Measurements from ENCODE around the gene JDP2. TPM values are rescaled to one million over a fixed set of nuclear protein-coding genes. Genes with fewer than 3 reads are reported as not detected.

Gene JDP2
- total RNA-seq, 1 experiment from 2014 or later, result 22.8 TPM

GRCh38 chr14:75510547-75510946, 82.7 kb downstream of the JDP2 start:
- H2BK5ac ChIP-seq (ENCODE audit: insufficient read length, low read length), result no peak overlapping the region
- H3K18ac ChIP-seq (ENCODE audit: insufficient read length, low read depth, low read length), result no peak overlapping the region
- Mint-ChIP-seq H3K36me3 (ENCODE audit: insufficient read depth in 1 of 3, low read depth in 3 of 3) (peaks cover 0 to 2% (median 0%) of the 10 kb centered on the region in 3 experiments; a peak in 1 of 7 replicates), H3K4me3 (no peak overlapping the region), H3K27ac (no peak overlapping the region), H3K27me3 (ENCODE audit: low read depth) (no peaks in the 10 kb centered on the region), H3K9me3 (peaks cover 3 to 5% of the 10 kb centered on the region in 2 experiments; a peak in 4 of 5 replicates), H3K4me1 (peaks cover 4 to 9% of the 10 kb centered on the region in 2 experiments)
- no peak overlapping the region for H4K91ac ChIP-seq (ENCODE audit: insufficient read length, low read depth, low read length)
- no peak overlapping the region for H3K56ac ChIP-seq (ENCODE audit: insufficient read length, low read depth, low read length)
- no peak overlapping the region for H2AK5ac ChIP-seq (ENCODE audit: insufficient read length, low read length)
- H3K4me2 ChIP-seq (ENCODE audit: insufficient read depth, insufficient read length, low read length), result no peak overlapping the region
- no peaks in the 10 kb centered on the region for H3K79me2 ChIP-seq (ENCODE audit: insufficient read depth, low read length)
- no peak overlapping the region for H3K14ac ChIP-seq (ENCODE audit: insufficient read depth, low read length)
- no peak overlapping the region for H2BK20ac ChIP-seq (ENCODE audit: low read depth, low read length, poor library complexity, severe bottlenecking)
- H3K9ac ChIP-seq (ENCODE audit: extremely low read depth, insufficient read length, low read length), result no peak overlapping the region
- H4K20me1 ChIP-seq (ENCODE audit: control insufficient read depth, insufficient read depth, insufficient read length), result no peaks in the 10 kb centered on the region
- no peak overlapping the region for H3T11ph ChIP-seq (ENCODE audit: low read length)
- H3K23me2 ChIP-seq (ENCODE audit: insufficient read length, low read depth, low read length, poor library complexity, severe bottlenecking), result peaks cover 3% of the 10 kb centered on the region
- no peak for TF ChIP-seq CTCF (conservative IDR thresholded peaks at IDR 0.05)
- no peaks in the 10 kb centered on the region for H3K79me1 ChIP-seq (ENCODE audit: insufficient read depth, low read depth, low read length, poor library complexity, severe bottlenecking)
- H2AFZ ChIP-seq (ENCODE audit: low read length), result no peak overlapping the region
- H2BK120ac ChIP-seq (ENCODE audit: low read depth, low read length, poor library complexity, severe bottlenecking), result no peak overlapping the region
- H3K9me3 ChIP-seq (ENCODE audit: control insufficient read depth, low read depth, low read length), result no peaks in the 10 kb centered on the region
- no peak overlapping the region for H3K23ac ChIP-seq (ENCODE audit: insufficient read length, low read depth, low read length)
- H2BK12ac ChIP-seq (ENCODE audit: insufficient read length, low read depth, low read length), result no peak overlapping the region
- no peak overlapping the region for H4K8ac ChIP-seq (replicated peaks; ENCODE audit: insufficient read length, low read depth, low read length)
- no peaks in the 10 kb centered on the region; the same call in 1 of the 2 replicates for H3K4me1 ChIP-seq (ENCODE audit: insufficient read depth, low read length)
- H3K4ac ChIP-seq (ENCODE audit: low read depth, low read length), result no peak overlapping the region
- H4K5ac ChIP-seq (ENCODE audit: insufficient read length, low read depth, low read length), result no peak overlapping the region
- WGBS (ENCODE audit: extremely low coverage, insufficient read length, low lambda C conversion rate), result no CpG with 5 or more reads among the region's 1 CpG
- no peak for DNase-seq
- H2BK15ac ChIP-seq (ENCODE audit: low read depth, low read length), result no peak overlapping the region
- no peak overlapping the region for H3K27ac ChIP-seq (ENCODE audit: insufficient read length, low read depth, low read length)
- no peaks in the 10 kb centered on the region for H3K27me3 ChIP-seq (ENCODE audit: insufficient read depth, low read length)
